T-helper 2 cell (primary cell): ENCODE data around the gene STXBP5L.
"Not testable (repeated sequence)": the region's sequence is repeated elsewhere in the genome, so short reads cannot be mapped to it uniquely, and the experiment has no call there.

Experiments
- DNase-seq, 5 experiments: peaks; one replicate each; pipeline versions ENCODE4 v3.0.0 to v3.0.0-alpha.2; 2012 to 2022

The STXBP5L gene

GRCh38 chr3:121436074-121436473, 528.1 kb downstream of the STXBP5L start:
- no peak for DNase-seq

DNA sequence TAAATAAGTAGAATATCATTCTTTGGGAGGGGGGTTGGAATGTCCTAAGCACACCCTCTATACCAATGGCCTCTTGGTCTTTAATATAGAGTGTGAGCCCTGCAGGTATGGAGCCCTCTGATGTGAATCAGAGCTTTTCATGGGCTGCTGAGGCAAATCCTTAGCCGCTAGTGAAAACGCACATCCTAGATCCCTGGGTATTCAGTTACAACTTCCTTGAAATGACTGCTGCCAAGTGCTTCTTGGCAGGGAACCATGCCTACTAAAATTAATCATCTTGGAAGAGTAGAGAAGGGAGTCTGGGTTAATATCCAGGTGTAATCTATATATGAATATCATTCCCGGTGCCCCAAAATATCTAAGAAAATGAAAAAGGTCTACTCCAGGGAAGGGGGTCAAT, 528.6 kb downstream of the STXBP5L start:
- no peak for DNase-seq

GRCh38 chr3:121443456-121443855, 535.5 kb downstream of the STXBP5L start:
- DNase-seq = no peak

- DNase-seq = not testable (repeated sequence)
Observed at GRCh38 chr3:121451752-121452151, 543.7 kb downstream of the STXBP5L start.

DNA sequence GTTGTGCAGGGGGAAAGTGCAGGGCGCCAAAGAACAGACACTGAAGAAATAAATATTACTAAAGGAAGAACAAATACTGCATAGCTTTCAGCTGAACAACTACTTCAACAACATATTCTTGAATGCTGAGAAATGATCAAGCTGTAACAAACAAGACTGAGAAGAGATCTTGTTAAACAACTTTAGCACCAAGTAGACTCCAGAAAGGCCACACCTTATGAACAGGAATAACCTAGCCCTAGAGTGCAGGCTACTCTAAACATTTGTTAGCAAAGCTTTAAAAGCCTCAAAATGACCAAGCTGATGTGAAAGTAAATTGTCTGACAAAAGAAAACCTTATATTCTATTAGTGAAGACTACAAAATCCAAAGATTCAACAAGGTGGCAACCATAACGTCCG, 554.6 kb downstream of the STXBP5L start:
- no peak for DNase-seq

DNA sequence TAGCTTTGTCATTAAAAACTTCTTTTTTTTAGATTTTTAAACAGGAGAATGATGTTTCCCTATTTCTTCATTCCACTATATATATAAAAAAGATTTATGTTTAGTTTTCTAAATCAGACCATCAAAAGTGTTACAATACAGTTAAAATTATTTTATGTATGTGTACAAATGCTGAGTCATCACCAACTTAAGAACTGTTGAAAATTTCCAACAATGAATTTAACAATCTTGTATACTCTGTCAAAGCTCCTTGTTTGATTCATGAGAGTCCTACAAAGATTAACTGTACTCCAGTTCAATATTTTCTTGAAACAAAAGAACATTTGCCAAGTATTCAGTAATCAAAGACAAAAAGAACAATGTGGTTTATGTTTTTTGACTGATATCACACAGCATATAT, 555.7 kb downstream of the STXBP5L start:
- DNase-seq = no peak

DNA sequence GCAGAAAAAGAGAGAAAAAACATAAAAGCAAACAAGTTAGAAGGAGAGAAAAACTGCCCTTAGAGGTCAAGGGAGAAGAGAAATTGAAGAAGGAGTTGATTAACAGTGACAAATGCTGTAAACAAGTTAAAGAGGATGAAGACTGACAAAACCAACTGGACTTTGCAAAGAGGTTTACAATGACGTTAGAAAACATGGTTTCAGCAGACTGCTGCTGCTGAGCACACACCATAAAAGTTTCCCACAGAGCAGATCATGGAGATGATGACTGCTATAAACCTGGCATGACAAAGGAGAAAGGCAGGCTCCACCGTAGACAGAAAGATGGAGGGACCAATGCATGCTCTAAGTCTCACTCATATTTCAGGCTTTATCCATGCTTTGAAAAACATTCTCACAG, 559.1 kb downstream of the STXBP5L start:
- DNase-seq = no peak

DNA sequence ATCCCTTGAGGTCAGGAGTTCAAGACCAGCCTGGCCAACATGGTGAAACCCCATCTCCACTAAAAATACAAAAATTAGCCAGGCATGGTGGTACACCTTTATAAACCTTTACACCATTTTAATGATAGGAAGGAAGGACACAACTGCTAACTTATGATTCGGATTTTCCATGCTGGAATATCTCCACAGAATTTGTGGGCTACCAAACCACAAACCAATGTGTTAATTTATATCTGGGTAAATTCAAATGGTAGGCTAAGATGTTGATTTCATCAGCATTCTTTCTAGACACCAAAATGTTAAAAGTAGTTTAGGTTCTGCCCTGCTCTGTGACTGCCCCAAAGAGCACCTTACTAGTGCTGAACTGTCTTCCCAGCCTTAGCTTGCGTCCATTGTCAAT, 565.0 kb downstream of the STXBP5L start:
- DNase-seq = no peak
